KMS-11 (cell line): ENCODE results near the gene NR2F1-AS1.

Experiments used
- H2AFZ ChIP-seq: fragments of 200-600 bp; sonication (generic); 2 replicates; pipeline ENCODE4 v1.6.1; 2016; ENCODE audit warnings: antibody characterized with exemption, mixed run types, low read depth
- H3K27ac ChIP-seq: fragments of 200-600 bp; sonication (generic); 2 replicates; pipeline ENCODE4 v1.6.1; 2016; ENCODE audit warnings: mild to moderate bottlenecking, mixed run types
- H3K27me3 ChIP-seq: fragments of 200-600 bp; sonication (generic); 2 replicates; pipeline ENCODE4 v1.6.1; 2017; ENCODE audit warnings: mild to moderate bottlenecking, low read depth, mixed run types, moderate library complexity; ENCODE audit not compliant: insufficient read depth
- H3K36me3 ChIP-seq: fragments of 200-600 bp; sonication (generic); 2 replicates; pipeline ENCODE4 v1.6.1; 2017; ENCODE audit warnings: mild to moderate bottlenecking, mixed run types; ENCODE audit not compliant: insufficient read depth
- H3K4me1 ChIP-seq: fragments of 200-600 bp; sonication (generic); 2 replicates; pipeline ENCODE4 v1.6.1; 2016; ENCODE audit warnings: mild to moderate bottlenecking, low read depth, mixed run types; ENCODE audit not compliant: poor library complexity, severe bottlenecking
- H3K4me2 ChIP-seq: fragments of 200-600 bp; sonication (generic); 2 replicates; pipeline ENCODE4 v1.7.0; 2016; ENCODE audit warnings: mild to moderate bottlenecking, mixed run types
- H3K4me3 ChIP-seq: fragments of 200-600 bp; sonication (generic); IDR thresholded peaks from 2 replicates; pipeline ENCODE4 v1.6.1; 2017; ENCODE audit warnings: low read depth, low read length, mixed read lengths; ENCODE audit not compliant: insufficient read depth
- H3K79me2 ChIP-seq: fragments of 200-600 bp; sonication (generic); 2 replicates; pipeline ENCODE4 v1.6.1; 2016; ENCODE audit warnings: low read depth, mixed run types; ENCODE audit not compliant: insufficient read depth
- H3K9ac ChIP-seq: fragments of 200-600 bp; sonication (generic); 2 replicates; pipeline ENCODE4 v1.6.1; 2016; ENCODE audit warnings: mild to moderate bottlenecking, mixed run types
- H4K20me1 ChIP-seq: fragments of 200-600 bp; sonication (generic); 2 replicates; pipeline ENCODE4 v1.6.1; 2016; ENCODE audit warnings: mild to moderate bottlenecking, mixed run types; ENCODE audit not compliant: insufficient read depth
- TF ChIP-seq, protein P1 (sequence below): fragments of 200-600 bp; sonication (generic); conservative IDR thresholded peaks from 2 replicates; pipeline ENCODE4 v1.6.1; 2017; ENCODE audit warnings: low read depth, mild to moderate bottlenecking, antibody characterized with exemption, low read length, moderate library complexity, mixed read lengths

The NR2F1-AS1 gene

DNA sequence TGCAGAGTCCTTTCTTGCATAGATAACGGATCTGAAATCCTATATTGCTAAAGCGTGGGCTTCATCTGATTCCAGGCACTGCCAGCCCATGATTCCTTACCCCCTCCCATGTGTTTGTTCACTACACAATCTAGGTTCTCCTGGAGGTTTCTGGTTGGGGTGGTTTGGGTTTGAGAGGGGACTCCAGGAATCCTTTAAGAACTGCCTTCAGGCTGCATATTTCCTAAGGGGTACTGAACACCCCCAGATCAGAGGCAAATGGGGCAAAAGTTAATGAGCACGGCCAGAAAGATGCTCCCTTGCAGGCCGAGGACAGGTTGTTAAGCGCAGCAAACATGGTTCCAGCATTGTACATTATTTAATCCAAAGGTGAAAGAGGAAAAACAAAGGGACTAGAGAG, 11.9 kb upstream of the NR2F1-AS1 start:
- Histone ChIP-seq H3K4me2 (no peak overlapping the region), H2AFZ (no peak overlapping the region), H3K27me3 (no peaks in the 10 kb centered on the region), H3K27ac (no peak overlapping the region), H4K20me1 (no peaks in the 10 kb centered on the region), H3K36me3 (no peaks in the 10 kb centered on the region), H3K9ac (no peak overlapping the region), H3K79me2 (no peaks in the 10 kb centered on the region), H3K4me3 (no peak overlapping the region), H3K4me1 (no peaks in the 10 kb centered on the region)
- TF ChIP-seq, protein P1, sequence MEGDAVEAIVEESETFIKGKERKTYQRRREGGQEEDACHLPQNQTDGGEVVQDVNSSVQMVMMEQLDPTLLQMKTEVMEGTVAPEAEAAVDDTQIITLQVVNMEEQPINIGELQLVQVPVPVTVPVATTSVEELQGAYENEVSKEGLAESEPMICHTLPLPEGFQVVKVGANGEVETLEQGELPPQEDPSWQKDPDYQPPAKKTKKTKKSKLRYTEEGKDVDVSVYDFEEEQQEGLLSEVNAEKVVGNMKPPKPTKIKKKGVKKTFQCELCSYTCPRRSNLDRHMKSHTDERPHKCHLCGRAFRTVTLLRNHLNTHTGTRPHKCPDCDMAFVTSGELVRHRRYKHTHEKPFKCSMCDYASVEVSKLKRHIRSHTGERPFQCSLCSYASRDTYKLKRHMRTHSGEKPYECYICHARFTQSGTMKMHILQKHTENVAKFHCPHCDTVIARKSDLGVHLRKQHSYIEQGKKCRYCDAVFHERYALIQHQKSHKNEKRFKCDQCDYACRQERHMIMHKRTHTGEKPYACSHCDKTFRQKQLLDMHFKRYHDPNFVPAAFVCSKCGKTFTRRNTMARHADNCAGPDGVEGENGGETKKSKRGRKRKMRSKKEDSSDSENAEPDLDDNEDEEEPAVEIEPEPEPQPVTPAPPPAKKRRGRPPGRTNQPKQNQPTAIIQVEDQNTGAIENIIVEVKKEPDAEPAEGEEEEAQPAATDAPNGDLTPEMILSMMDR = no peak

DNA sequence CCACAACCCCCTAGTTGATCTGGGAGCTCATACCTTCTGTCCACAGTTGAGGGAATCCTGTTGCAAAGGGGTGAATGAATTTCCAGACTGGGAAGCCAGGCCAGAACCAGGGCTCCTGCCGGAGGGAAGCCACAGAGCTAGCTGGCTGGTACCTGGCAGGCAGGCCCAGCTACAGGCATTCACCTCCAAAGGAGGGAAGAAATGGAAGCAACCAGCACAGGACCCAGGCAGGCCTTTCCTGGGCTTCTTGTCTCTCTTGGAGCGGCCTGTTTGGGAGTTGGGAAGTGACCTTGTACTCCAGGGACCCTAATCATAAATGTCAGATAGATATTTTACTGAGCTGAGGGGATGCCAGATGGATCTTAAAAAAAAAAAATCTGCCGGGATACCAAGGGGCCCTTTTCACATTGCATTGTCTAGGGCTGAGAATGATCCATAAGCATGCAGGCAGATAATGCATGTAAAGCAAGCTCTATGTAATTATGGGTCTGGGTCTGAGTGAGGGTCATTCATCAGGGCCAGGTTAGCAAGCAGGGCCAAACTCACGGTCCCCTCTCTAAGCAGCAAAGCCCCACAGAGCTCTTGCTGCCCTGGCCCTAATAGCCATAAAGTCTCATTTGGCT, 10.4 kb upstream of the NR2F1-AS1 start:
- Histone ChIP-seq H4K20me1 (no peaks in the 10 kb centered on the region), H3K4me2 (no peak overlapping the region), H3K27ac (no peak overlapping the region), H3K79me2 (no peaks in the 10 kb centered on the region), H3K4me3 (no peak overlapping the region), H3K9ac (no peak overlapping the region), H3K36me3 (no peaks in the 10 kb centered on the region), H3K4me1 (no peaks in the 10 kb centered on the region), H3K27me3 (no peaks in the 10 kb centered on the region), H2AFZ (no peak overlapping the region)
- TF ChIP-seq, protein P1 = no peak

DNA sequence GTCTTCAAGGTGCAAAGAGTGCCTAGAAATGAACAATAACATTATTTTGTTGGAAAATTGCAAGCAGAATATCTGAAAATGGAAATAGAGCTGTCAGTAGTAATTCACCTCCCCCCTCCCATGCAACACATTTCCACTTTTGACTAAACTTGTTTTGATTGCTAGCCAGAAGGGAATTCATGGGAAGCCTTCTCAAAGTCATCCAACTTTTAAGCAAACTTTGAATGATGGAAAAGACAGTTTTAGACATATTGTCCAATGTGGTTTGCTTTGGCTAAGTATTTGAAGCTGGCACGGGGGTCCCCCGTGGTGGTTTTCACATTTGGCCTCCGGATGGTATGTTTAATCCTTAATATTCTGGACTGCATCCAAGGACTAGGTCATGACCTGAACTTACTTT, 9.5 kb upstream of the NR2F1-AS1 start:
- H3K4me2 ChIP-seq = no peak overlapping the region

DNA sequence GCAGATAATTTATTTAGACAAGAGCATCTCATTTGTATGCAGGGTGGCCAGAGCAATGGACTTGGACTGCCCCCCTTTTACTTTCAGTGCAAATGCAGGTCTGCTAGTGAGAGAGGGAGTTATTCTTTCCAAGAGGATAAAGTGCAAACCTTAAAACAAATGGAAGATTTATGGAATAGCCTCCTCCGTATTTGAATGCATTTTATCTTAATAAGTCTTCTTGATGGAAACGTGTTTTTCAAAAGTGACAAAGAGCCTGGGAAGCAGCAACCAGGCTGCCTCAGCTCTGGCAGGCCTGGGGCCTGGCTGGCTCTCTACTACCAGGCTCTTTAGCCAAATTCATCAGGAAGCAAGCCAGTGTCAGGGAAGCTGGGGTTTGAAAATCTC, 8.8 kb upstream of the NR2F1-AS1 start:
- no peaks in the 10 kb centered on the region for H4K20me1 ChIP-seq
- TF ChIP-seq, protein P1 = no peak
- no peaks in the 10 kb centered on the region for H3K36me3 ChIP-seq
- no peaks in the 10 kb centered on the region for H3K79me2 ChIP-seq
- H3K9ac ChIP-seq = no peak overlapping the region
- H3K4me3 ChIP-seq = no peak overlapping the region
- no peak overlapping the region for H2AFZ ChIP-seq
- peaks cover 7% of the 10 kb centered on the region for H3K4me1 ChIP-seq
- peaks cover 7% of the 10 kb centered on the region for H3K27me3 ChIP-seq
- no peak overlapping the region for H3K27ac ChIP-seq
- no peak overlapping the region for H3K4me2 ChIP-seq

More for the DNA sequence above, 9.5 kb upstream of the NR2F1-AS1 start:
- TF ChIP-seq, protein P1 = no peak
- Histone ChIP-seq H2AFZ (no peak overlapping the region), H3K4me1 (peaks cover 7% of the 10 kb centered on the region), H4K20me1 (no peaks in the 10 kb centered on the region), H3K4me3 (no peak overlapping the region), H3K9ac (no peak overlapping the region), H3K79me2 (no peaks in the 10 kb centered on the region), H3K27me3 (peaks cover 7% of the 10 kb centered on the region), H3K27ac (no peak overlapping the region), H3K36me3 (no peaks in the 10 kb centered on the region)
